Measurements from ENCODE around the gene EDEM3. TPM values are rescaled to one million over a fixed set of nuclear protein-coding genes. Genes with fewer than 3 reads are reported as not detected.

The EDEM3 gene
- total RNA-seq, 1 experiment from 2014 or later: 14.0 TPM

DNA sequence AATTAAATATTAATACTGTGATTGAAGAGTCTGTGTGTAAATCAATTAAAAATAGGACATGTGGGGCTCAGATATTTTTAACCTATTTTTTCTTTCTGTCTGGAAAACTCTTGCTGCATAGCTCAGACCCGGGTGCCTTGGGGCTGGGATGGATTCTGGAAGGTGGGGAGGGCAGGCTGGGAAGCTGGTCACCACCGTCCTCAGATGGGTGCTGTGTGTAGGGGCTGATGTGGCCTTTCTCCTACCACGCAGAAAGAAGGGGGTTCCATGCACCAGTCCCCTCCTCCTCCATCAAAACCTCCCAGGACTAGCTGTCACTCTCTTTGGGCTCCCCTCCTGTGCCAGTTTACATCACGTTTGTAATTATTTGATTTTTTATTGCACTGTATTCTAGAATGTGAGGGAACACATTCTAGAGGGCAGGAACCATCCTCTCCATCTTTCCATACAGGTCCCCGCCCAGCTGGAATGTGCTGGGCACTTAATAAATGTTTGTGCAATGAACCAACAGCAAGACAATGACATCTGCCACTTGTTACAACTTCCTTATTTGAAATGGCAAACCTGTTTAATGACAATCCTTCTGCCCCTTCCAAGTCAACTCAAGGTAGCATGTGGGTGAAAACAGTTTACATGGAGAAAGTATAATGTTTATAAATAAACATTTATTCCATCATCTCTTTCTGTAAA, 104.3 kb downstream of the EDEM3 start:
- no peak overlapping the region for H3K14ac ChIP-seq (ENCODE audit: insufficient read depth, low read length)
- H2BK12ac ChIP-seq (ENCODE audit: insufficient read length, low read depth, low read length): no peak overlapping the region
- H4K8ac ChIP-seq (replicated peaks; ENCODE audit: insufficient read length, low read depth, low read length): no peak overlapping the region
- H2AFZ ChIP-seq (ENCODE audit: low read length): no peak overlapping the region
- no peaks in the 10 kb centered on the region for H3K27me3 ChIP-seq (ENCODE audit: insufficient read depth, low read length)
- no peak overlapping the region for H3K18ac ChIP-seq (ENCODE audit: insufficient read length, low read depth, low read length)
- Mint-ChIP-seq H3K27me3 (ENCODE audit: low read depth) (peaks cover 1% of the 10 kb centered on the region), H3K9me3 (peaks cover 0 to 6% of the 10 kb centered on the region in 2 experiments; a peak in 2 of 5 replicates), H3K4me1 (peaks cover 2 to 5% of the 10 kb centered on the region in 2 experiments; a peak in 3 of 4 replicates), H3K36me3 (ENCODE audit: insufficient read depth in 1 of 3, low read depth in 3 of 3) (peaks cover 0 to 3% (median 2%) of the 10 kb centered on the region in 3 experiments; a peak in 3 of 7 replicates), H3K27ac (no peak overlapping the region), H3K4me3 (no peak overlapping the region)
- H4K20me1 ChIP-seq (ENCODE audit: control insufficient read depth, insufficient read depth, insufficient read length): no peaks in the 10 kb centered on the region
- no peak overlapping the region for H2AK5ac ChIP-seq (ENCODE audit: insufficient read length, low read length)
- no peak overlapping the region for H2BK20ac ChIP-seq (ENCODE audit: low read depth, low read length, poor library complexity, severe bottlenecking)
- no peaks in the 10 kb centered on the region for H3K79me2 ChIP-seq (ENCODE audit: insufficient read depth, low read length)
- H3T11ph ChIP-seq (ENCODE audit: low read length): no peak overlapping the region
- no peak overlapping the region for H3K27ac ChIP-seq (ENCODE audit: insufficient read length, low read depth, low read length)
- no peak overlapping the region for H4K91ac ChIP-seq (ENCODE audit: insufficient read length, low read depth, low read length)
- WGBS (ENCODE audit: extremely low coverage, insufficient read length, low lambda C conversion rate): no CpG with 5 or more reads among the region's 5 CpGs
- H2BK120ac ChIP-seq (ENCODE audit: low read depth, low read length, poor library complexity, severe bottlenecking): no peak overlapping the region
- no peak overlapping the region for H4K5ac ChIP-seq (ENCODE audit: insufficient read length, low read depth, low read length)
- no peak overlapping the region for H3K56ac ChIP-seq (ENCODE audit: insufficient read length, low read depth, low read length)
- TF ChIP-seq, protein P1, sequence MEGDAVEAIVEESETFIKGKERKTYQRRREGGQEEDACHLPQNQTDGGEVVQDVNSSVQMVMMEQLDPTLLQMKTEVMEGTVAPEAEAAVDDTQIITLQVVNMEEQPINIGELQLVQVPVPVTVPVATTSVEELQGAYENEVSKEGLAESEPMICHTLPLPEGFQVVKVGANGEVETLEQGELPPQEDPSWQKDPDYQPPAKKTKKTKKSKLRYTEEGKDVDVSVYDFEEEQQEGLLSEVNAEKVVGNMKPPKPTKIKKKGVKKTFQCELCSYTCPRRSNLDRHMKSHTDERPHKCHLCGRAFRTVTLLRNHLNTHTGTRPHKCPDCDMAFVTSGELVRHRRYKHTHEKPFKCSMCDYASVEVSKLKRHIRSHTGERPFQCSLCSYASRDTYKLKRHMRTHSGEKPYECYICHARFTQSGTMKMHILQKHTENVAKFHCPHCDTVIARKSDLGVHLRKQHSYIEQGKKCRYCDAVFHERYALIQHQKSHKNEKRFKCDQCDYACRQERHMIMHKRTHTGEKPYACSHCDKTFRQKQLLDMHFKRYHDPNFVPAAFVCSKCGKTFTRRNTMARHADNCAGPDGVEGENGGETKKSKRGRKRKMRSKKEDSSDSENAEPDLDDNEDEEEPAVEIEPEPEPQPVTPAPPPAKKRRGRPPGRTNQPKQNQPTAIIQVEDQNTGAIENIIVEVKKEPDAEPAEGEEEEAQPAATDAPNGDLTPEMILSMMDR (conservative IDR thresholded peaks at IDR 0.05): no peak
- H3K9ac ChIP-seq (ENCODE audit: extremely low read depth, insufficient read length, low read length): no peak overlapping the region
- no peaks in the 10 kb centered on the region for H3K4me1 ChIP-seq (ENCODE audit: insufficient read depth, low read length)
- H3K9me3 ChIP-seq (ENCODE audit: control insufficient read depth, low read depth, low read length): no peaks in the 10 kb centered on the region
- H3K4ac ChIP-seq (ENCODE audit: low read depth, low read length): no peak overlapping the region
- no peaks in the 10 kb centered on the region for H3K23me2 ChIP-seq (ENCODE audit: insufficient read length, low read depth, low read length, poor library complexity, severe bottlenecking)
- H2BK5ac ChIP-seq (ENCODE audit: insufficient read length, low read length): no peak overlapping the region
- H3K23ac ChIP-seq (ENCODE audit: insufficient read length, low read depth, low read length): no peak overlapping the region
- H3K4me2 ChIP-seq (ENCODE audit: insufficient read depth, insufficient read length, low read length): no peak overlapping the region
- DNase-seq: no peak
- H2BK15ac ChIP-seq (ENCODE audit: low read depth, low read length): no peak overlapping the region
- no peaks in the 10 kb centered on the region for H3K79me1 ChIP-seq (ENCODE audit: insufficient read depth, low read depth, low read length, poor library complexity, severe bottlenecking)
